DMS79 treated with DMSO at 0.1 percent for 48 hours (cell line): ENCODE results near the gene RAB5IF.
"Not testable (repeated sequence)": the region's sequence is repeated elsewhere in the genome, so short reads cannot be mapped to it uniquely, and the experiment has no call there.

Experiments used
- DNase-seq: peaks from one replicate; lab custom pipeline; 2025; lab: John Stamatoyannopoulos, UW

The RAB5IF gene, protein sequence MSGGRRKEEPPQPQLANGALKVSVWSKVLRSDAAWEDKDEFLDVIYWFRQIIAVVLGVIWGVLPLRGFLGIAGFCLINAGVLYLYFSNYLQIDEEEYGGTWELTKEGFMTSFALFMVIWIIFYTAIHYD

GRCh38 chr20:36605399-36606157, at the start of gene RAB5IF:
TSS of gene RAB5IF (plus strand) at chr20:36605779. CDS start at chr20:36605952, 173 bp downstream.
- DNase-seq, result peak; percentile 95

DNA sequence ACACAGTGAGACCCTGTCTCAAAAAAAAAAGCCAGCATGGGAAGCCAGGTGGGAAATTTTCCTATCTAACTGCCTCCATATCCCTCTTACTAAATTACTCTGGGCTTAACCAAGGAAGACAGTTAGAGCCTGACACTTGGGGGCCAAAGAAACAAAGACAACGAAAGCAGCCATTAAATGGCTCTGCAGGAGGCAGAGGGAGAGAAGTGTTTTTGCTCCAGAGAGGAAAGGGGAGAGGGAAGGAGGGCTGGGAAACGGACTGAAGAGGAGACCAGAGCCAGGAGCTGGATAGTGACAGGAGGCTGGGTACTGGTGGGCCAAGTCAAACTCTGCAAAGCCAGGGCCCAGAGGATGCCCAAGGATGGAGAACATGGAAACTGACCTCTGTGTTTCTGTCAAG, 42.9 kb upstream of the RAB5IF start:
- DNase-seq, result no peak

DNA sequence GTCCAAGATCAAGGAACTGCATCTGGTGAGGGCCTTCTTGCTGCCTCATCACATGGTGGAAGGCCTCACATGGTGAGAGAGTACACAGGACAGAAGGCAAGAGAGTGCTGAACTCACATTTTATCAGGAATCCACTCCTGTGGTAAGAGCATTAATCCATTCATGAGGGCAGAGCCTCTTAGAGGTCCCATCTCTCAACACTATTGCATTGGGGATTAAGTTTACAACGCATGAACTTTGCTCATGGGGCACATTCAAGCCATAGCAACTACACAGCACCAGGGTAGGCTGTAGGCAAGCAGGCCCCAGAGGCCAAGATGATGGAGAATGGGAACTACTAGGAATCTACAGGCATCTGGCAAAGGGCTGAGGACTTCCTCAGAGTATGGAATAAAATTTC, 42.2 kb upstream of the RAB5IF start:
- DNase-seq, result no peak

- not testable (repeated sequence) for DNase-seq
Observed at GRCh38 chr20:36564078-36564725, 41.4 kb upstream of the RAB5IF start.

- DNase-seq, result not testable (repeated sequence)
Observed at GRCh38 chr20:36564726-36565121, 40.9 kb upstream of the RAB5IF start.

DNA sequence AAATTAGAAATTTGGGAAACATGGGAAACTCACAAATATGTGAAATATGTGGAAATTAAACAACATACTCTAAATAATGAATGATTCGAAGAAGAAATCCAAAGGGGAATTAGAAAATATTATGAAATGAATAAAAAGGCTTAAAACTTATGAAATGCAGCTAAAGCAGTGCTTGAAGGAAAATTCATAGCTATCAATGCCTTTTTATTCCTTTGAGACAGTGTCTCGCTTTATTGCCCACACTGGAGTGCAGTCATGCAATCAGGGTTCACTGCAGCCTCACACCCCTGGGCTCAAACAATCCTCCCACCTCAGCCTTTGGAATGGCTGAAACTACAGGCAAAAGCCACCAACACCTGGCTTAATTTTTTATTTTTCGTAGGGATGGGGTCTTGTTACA, 40.1 kb upstream of the RAB5IF start:
- no peak for DNase-seq

- no peak for DNase-seq
Observed at GRCh38 chr20:36569847-36570429, 35.6 kb upstream of the RAB5IF start.

- no peak for DNase-seq
Observed at GRCh38 chr20:36571564-36572504, 33.7 kb upstream of the RAB5IF start.

DNA sequence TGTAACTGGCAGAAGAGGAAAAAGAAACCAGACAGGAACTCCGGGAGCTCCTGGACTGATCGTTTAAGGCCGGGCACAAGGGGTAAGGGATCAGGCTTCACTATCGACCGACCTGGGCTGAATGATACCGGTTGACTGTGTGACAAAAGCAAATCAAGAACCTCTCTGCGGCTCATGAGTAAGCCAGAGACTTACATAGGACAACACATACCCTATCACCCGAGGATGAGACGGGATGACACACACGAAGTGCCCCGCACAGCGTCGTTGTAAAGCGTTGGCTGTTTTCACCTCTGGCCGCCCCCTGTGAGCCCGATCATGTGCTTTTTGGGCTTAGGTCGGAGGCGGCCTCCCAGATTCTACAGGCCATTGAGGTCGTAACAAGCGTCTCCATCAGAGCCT, 32.9 kb upstream of the RAB5IF start:
- DNase-seq, result no peak

GRCh38 chr20:36573103-36573797, 32.3 kb upstream of the RAB5IF start, which contains the start of gene TGIF2:
TSS of gene TGIF2 (plus strand) at chr20:36573597. CDS start at chr20:36578775, 5,178 bp downstream.
- DNase-seq, result no peak

- no peak for DNase-seq
Observed at GRCh38 chr20:36573798-36574365, 31.7 kb upstream of the RAB5IF start.

DNA sequence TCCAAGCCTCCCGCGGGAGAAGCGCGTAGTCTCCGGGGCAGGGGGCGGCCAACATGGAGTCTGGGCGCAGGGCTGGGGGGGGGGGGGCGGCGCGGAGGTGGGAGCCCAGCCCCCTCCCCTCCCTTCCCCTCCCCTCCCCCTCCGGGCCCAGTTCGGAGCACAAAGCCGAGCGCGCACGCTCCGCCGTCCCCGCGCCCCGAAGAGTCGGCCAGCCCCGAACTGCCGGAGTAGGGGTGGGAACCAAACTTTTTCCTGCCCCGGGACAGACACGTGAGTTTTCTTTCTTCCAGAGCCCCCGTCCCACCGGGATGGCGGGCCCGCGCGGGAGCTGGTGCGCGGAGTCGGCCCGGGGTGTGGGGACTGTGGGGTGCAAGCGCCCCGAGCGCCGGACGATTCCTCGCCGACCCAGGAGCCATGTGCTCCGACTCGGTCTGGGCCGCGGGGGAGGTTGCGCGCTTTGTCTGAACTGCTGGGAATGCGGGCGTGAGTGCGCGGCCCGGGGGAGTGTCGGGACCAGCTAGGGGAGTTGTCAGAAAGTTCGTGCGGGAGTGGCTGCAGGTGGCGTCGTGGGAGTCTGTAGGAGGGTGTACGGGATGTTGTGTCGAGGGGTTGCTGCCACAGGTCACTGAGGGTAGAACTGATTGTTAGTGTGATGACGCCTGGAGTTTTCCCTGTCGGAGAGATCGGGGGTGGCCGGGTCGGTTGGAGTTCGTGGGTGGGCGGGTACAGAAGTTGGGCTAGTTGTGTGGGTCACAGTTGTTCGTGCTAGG, 31.0 kb upstream of the RAB5IF start:
- peak; percentile 12 for DNase-seq

GRCh38 chr20:36576081-36576445, 29.5 kb upstream of the RAB5IF start:
- DNase-seq, result no peak

DNA sequence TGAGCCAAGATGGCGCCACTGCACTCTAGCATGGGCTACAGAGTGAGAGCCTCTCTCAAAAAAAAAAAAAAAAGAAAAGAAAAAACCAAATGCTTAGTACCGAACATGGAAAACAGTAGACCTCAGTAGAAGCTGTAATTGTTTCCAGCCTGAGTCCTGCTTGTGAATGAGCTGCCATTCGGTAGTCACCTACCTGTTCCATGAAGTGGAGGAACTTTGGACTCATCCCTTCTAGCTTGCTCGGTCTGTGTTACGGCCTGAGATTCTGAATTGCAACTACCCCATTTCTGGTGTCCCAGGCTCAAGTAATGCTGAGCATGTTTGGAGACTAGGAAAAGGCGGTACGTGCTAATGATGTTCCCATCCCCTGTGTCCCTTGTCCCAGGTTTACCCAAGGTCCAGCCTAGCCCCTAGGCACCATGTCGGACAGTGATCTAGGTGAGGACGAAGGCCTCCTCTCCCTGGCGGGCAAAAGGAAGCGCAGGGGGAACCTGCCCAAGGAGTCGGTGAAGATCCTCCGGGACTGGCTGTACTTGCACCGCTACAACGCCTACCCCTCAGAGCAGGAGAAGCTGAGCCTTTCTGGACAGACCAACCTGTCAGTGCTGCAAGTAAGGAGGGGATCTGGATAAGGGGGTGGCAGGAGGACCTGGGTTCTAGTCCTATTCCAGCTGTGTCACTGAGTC, 27.1 kb upstream of the RAB5IF start:
- no peak for DNase-seq

GRCh38 chr20:36579996-36580545, 25.5 kb upstream of the RAB5IF start:
- no peak for DNase-seq

GRCh38 chr20:36582322-36582721, 23.3 kb upstream of the RAB5IF start:
- no peak for DNase-seq

GRCh38 chr20:36582821-36583220, 22.8 kb upstream of the RAB5IF start:
- DNase-seq, result no peak

- no peak for DNase-seq
Observed at GRCh38 chr20:36584018-36584481, 21.5 kb upstream of the RAB5IF start.
